ENCODE measurements around the gene SIRPB1.
"Not testable (repeated sequence)": the region's sequence is repeated elsewhere in the genome, so short reads cannot be mapped to it uniquely, and the experiment has no call there.

Gene SIRPB1

DNA sequence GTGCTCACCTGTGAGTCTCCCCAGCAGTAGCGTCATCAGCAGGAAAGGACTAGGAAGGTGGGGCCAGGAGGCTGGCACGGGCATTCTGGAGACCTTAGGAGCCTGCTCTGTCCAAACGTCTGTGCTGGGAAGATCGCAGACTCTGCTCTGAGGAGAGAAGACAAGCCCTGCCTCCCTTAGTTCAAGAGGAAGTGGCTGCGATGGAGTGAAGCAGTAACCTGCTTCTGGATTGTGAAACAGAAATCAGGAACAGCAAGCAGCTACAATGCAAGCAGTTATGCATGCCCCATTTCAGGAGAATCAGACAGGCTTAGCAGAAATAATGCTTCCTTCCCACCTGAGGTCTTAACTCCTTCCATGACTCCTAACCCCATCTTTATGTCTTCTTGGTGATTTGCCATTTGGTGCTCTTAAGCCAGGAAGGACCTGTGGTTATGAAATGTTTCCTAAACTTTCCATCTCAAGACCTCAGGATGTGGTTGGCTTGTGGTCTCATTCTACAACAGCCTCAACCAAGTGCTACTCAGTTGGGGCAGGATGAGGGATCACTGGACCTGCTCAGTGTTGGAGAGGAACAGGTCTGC lies at the start of gene SIRPB1:
Gene SIRPB1, minus strand, starts transcription at position 149 of the 584 bp plus-strand sequence. Its CDS starts 65 bp downstream, at position 84.
- no peak for DNase-seq (ENCODE audit: extremely low spot score, insufficient read length, low read depth)

GRCh38 chr20:1669304-1669703 lies 49.5 kb upstream of the SIRPB1 start:
- DNase-seq (ENCODE audit: extremely low spot score, insufficient read length, low read depth): no peak
- no peak for FAIRE-seq

More for the DNA sequence above, at the start of gene SIRPB1:
- peak; percentile 59 for FAIRE-seq

DNA sequence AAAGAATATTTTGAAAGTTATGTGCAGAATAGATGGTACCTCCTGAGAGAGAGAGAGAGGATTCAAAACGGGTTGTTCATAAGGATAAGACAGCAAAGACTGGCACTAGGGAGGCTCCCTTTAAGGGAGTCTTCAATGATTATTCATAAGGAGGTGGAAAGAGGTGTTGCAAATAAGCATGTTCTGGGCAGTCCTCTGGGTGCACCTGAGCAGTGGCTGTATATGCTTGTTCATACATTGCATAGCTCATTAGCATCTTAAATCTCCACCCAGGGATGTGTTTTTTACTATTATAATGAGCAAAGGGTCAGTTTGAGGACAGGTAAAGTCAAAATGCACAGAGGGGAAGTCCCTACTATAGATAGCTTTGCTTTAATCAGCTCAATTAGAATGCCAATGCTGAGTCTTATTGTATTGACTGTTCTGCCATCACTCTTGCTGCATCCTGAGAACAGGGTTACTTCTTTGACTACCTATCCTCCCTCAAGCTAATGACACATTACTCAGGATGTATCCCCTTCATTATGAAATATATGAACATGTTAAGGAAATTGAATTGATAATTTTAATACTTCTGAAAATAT lies 47.8 kb upstream of the SIRPB1 start:
- DNase-seq (ENCODE audit: extremely low spot score, insufficient read length, low read depth) (no peak), FAIRE-seq (no peak)

GRCh38 chr20:1666802-1667201 lies 47.0 kb upstream of the SIRPB1 start:
- FAIRE-seq (no peak), DNase-seq (ENCODE audit: extremely low spot score, insufficient read length, low read depth) (no peak)

DNA sequence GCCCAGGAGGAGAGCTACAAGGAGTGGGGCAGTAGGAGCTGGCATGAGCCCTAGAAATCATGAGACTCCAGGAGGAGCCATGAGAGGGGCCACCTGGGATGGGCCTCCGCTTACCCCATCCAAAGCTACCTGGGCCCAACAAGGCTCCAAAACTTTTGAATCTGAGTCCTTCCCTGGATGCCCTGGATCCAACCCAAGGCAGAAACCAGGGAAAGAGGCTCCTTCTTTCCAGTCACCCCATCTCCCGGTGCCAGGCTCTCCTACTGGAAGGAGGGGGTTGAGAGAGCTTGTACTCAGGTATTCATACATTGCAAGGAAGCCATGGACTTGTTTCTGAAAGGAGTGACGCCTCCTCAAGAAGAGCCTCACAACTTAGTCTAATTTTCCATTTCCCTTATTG lies 45.5 kb upstream of the SIRPB1 start:
- DNase-seq (ENCODE audit: extremely low spot score, insufficient read length, low read depth) (no peak), FAIRE-seq (no peak)

GRCh38 chr20:1664911-1665310 lies 45.1 kb upstream of the SIRPB1 start:
- DNase-seq (ENCODE audit: extremely low spot score, insufficient read length, low read depth) (peak; percentile 53), FAIRE-seq (peak; percentile 82)

DNA sequence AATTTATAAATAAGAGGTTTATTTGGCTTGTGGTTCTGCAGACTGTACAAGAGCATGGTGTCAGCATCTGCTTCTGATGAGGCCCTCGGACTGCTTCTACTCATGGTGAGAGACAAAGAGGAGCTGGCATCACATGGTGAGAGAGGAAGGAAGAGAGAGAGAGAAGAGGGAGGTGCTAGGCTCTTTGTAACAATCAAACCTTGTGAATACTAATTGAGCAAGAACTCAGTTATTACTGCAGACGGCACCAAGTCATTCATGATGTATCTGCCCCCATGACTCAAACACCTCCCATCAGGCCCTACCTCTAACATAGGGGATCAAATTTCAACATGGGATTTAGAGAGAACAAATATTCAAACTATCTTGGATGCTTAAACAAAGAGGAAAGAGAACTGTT lies 44.1 kb upstream of the SIRPB1 start:
- DNase-seq (ENCODE audit: extremely low spot score, insufficient read length, low read depth) (no peak), FAIRE-seq (no peak)

DNA sequence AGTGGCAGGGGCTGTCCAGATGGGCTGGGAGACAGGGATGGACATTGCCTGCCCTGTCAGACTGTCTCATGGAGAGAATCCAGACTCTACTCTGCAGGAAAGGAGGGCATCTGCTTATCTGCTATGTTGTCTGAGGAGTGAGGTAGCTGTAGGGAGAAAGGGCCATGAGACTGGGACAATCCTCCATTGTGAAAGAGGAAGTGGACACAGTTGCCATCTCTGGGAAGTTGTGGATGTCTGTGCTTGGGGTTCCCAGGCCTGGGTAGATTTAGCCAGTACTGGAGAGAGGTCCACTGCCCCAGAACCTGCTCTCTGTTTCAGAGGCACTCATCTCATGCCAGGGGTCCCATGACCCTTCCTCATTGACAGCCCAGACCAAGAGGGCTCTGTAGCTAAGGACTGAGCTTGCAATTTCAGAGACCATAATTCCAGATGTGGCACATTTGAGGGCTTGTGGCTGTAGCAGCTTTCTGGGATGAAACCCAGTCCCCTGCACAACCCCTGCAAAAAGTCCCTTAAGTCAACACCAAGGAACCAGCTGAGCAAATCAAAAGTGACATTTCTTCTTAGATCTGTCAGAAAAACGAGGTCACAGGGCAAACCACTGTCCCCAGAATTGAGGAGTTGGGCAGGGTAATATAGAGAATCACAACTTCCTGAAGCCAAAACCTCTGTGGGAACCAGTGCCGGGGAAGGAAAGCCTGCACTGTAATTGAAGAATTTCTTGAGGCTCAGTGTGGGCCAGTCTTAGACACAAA lies 41.9 kb upstream of the SIRPB1 start:
- FAIRE-seq (no peak), DNase-seq (ENCODE audit: extremely low spot score, insufficient read length, low read depth) (no peak)

GRCh38 chr20:1660246-1660645 lies 40.4 kb upstream of the SIRPB1 start:
- no peak for FAIRE-seq
- DNase-seq (ENCODE audit: extremely low spot score, insufficient read length, low read depth): no peak

- no peak for FAIRE-seq
- DNase-seq (ENCODE audit: extremely low spot score, insufficient read length, low read depth): no peak
Observed at GRCh38 chr20:1657556-1658334, 37.9 kb upstream of the SIRPB1 start, which contains the start of gene SIRPG. TSS of gene SIRPG (minus strand) at chr20:1657779. CDS start at chr20:1657714, 65 bp downstream.

- FAIRE-seq (no peak), DNase-seq (ENCODE audit: extremely low spot score, insufficient read length, low read depth) (no peak)
Observed at GRCh38 chr20:1656844-1657243, 37.0 kb upstream of the SIRPB1 start.

DNA sequence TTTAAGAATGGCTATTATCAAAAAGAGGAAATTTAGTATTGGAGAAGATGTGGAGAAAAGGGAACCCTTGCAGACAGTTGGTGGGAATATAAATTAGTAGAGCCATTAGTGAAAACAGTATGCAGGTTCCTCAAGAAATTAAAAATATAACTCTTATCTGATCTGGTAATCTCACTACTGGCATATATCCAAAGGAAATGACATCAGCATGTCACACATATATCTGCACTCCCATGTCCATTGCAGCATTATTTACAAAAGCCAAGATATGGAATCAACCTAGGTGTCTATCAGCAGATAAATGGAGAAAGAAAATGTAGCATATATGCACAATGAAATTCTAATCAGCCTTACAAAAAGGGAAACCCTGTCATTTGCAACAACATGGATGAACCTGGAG lies 35.2 kb upstream of the SIRPB1 start:
- DNase-seq (ENCODE audit: extremely low spot score, insufficient read length, low read depth) (no peak), FAIRE-seq (no peak)

GRCh38 chr20:1652960-1653359 lies 33.2 kb upstream of the SIRPB1 start:
- FAIRE-seq (no peak), DNase-seq (ENCODE audit: extremely low spot score, insufficient read length, low read depth) (no peak)

GRCh38 chr20:1652104-1652503 lies 32.3 kb upstream of the SIRPB1 start:
- no peak for FAIRE-seq

GRCh38 chr20:1651268-1652058 lies 31.7 kb upstream of the SIRPB1 start:
- DNase-seq (ENCODE audit: extremely low spot score, insufficient read length, low read depth) (no peak), FAIRE-seq (no peak)

More at GRCh38 chr20:1652104-1652503, 32.3 kb upstream of the SIRPB1 start:
- no peak for DNase-seq (ENCODE audit: extremely low spot score, insufficient read length, low read depth)

DNA sequence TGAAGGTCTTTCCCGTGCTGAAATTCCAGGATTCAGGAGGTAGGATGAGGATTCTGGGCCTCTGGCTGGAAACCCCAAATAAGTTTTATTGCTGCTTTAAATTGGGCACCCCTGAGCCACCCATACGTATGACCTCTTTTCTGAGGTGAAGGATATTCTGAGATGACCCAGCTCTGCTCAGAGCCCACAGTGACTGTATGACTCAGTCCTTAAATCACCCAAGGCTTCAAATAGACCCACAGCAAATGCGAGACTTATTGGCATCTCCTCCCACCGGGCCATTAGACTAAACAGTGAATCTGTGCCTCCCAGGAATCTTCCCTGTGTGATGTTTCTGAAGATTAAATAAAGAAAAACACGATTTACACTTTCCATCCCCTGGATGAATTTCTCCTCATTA lies 28.3 kb upstream of the SIRPB1 start:
- no peak for FAIRE-seq
- no peak for DNase-seq (ENCODE audit: extremely low spot score, insufficient read length, low read depth)

DNA sequence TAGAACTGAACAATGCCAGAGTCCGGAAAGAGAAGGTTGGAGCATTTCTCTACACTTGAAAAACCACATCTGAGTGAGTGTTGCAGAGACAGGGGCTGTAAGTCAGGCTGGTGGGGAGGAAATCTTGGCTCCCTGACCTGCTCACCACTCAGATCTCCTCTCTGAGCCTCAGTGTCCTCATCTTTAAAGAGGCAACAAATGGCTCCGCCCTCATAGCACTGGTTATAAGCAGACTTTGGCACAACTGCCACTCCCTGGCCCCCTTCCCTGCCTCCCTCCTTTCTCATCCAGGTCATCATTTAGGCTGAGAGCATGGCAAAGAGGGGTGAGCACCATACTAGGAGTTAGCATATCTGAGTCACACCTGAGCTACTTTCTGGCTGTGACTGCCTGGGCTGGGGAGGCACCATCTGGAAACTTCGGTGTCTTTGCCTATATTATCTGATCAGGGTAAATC lies 27.2 kb upstream of the SIRPB1 start:
- no peak for DNase-seq (ENCODE audit: extremely low spot score, insufficient read length, low read depth)
- FAIRE-seq: no peak

DNA sequence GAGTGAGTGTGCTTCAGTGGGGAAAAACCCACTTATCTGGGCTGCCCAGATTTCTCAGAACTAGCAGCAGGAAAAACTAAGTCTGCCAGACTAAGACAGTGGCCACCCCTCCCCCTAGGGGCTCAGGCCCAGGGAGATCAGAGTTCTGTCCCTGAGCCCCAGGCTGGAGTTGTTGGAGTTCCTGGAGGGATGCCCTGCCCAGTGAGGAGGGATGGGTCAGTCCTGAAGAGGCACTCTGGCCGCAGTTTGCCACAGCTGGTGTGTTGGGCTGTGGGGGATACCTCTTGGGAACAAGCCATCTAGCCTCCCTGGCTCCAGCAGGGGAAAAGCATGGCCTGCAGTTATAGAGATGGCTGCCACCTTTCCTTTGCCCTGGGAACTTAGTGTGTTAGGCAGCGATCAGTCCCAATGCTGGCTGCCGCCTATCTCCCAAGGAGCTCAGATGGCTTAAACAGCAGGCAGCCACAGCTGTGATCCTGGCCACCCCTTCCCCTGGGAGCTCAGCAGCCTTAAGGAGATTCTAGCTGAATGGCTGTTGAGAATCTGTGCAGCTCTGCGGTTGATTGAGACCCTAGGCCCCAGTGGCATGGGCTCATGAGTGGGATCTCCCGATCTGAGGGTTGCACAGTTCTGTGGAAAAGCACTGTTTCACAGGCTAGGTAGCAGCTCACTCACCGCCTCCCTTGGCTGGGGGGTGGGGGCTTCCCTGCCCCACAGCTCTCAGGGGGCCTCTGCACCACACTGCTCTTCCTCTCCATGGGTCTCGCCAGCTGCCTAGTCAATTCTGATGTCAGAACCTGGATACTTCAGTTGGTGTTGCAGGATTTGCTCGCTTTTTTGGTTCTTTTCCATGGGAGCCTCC lies 24.5 kb upstream of the SIRPB1 start:
- no peak for FAIRE-seq

DNA sequence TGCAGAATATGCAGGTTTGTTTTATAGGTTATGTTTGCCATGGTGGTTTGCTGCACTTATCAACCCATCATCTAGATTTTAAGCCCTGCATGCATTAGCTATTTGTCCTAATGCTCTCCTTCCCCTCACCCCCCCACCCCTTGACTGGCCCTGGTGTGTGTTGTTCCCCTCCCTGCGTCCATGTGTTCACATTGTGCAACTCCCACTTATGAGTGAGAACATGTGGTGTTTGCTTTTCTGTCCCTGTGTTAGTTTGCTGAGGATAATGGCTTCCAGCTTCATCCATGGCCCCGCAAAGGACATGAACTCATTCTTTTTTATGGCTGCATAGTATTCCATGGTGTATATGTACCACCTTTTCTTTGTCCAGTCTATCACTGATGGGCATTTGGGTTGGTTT lies 18.8 kb upstream of the SIRPB1 start:
- FAIRE-seq; DNase-seq (ENCODE audit: extremely low spot score, insufficient read length, low read depth): not testable (repeated sequence)

More for the DNA sequence above, 24.5 kb upstream of the SIRPB1 start:
- no peak for DNase-seq (ENCODE audit: extremely low spot score, insufficient read length, low read depth)
